HEK293T (cell line): ENCODE data around the gene SLC25A13.

Experiments
- CTCF ChIA-PET: fragments of 350-600 bp; formaldehyde crosslinking; extraction: SDS; loops from one replicate; lab custom pipeline; 2021; ENCODE audit warnings: antibody characterized with exemption, inconsistent platforms; lab: Yijun Ruan, JAX
- POLR2A ChIA-PET: fragments of 350-600 bp; formaldehyde crosslinking; extraction: SDS; loops from one replicate; lab custom pipeline; 2020; ENCODE audit warnings: antibody characterized with exemption, inconsistent platforms; lab: Yijun Ruan, JAX
- DNase-seq: peaks from one replicate; pipeline ENCODE4 v3.0.0; 2012; ENCODE audit warnings: mixed read lengths; ENCODE audit errors: extremely low spot score
- ARNT ChIP-seq: fragments of 450-650 bp; IDR thresholded peaks from 2 replicates; pipeline ENCODE4 v1.6.1; 2017; ENCODE audit warnings: mild to moderate bottlenecking
- BHLHE40 ChIP-seq: fragments of 450-650 bp; IDR thresholded peaks from 2 replicates; pipeline ENCODE4 v1.6.1; 2016; ENCODE audit warnings: mild to moderate bottlenecking, moderate library complexity, borderline replicate concordance
- CTBP1 ChIP-seq: fragments of 450-650 bp; IDR thresholded peaks from 2 replicates; pipeline ENCODE4 v1.6.1; 2016; ENCODE audit warnings: borderline replicate concordance
- ELF4 ChIP-seq: fragments of 450-650 bp; IDR thresholded peaks from 2 replicates; pipeline ENCODE4 v1.6.1; 2017; ENCODE audit warnings: antibody characterized with exemption
- FOXA1 ChIP-seq: fragments of 450-650 bp; IDR thresholded peaks from 2 replicates; pipeline ENCODE4 v1.6.1; 2016; ENCODE audit warnings: mild to moderate bottlenecking
- FOXK2 ChIP-seq: fragments of 450-650 bp; IDR thresholded peaks from 2 replicates; pipeline ENCODE4 v1.6.1; 2016; ENCODE audit warnings: mild to moderate bottlenecking
- FOXM1 ChIP-seq: fragments of 450-650 bp; IDR thresholded peaks from 2 replicates; pipeline ENCODE4 v1.6.1; 2017; ENCODE audit warnings: mild to moderate bottlenecking, borderline replicate concordance
- HDGF ChIP-seq: fragments of 450-650 bp; IDR thresholded peaks from 2 replicates; pipeline ENCODE4 v1.6.1; 2017; ENCODE audit warnings: antibody characterized with exemption, borderline replicate concordance
- L3MBTL2 ChIP-seq: fragments of 450-650 bp; conservative IDR thresholded peaks from 2 replicates; pipeline ENCODE4 v1.6.1; 2016; ENCODE audit warnings: mild to moderate bottlenecking
- LEF1 ChIP-seq: fragments of 450-650 bp; IDR thresholded peaks from 2 replicates; pipeline ENCODE4 v1.6.1; 2017; ENCODE audit warnings: mild to moderate bottlenecking, borderline replicate concordance
- NFRKB ChIP-seq: fragments of 450-650 bp; IDR thresholded peaks from 2 replicates; pipeline ENCODE4 v1.6.1; 2016; ENCODE audit warnings: mild to moderate bottlenecking, moderate library complexity
- PKNOX1 ChIP-seq: fragments of 450-650 bp; IDR thresholded peaks from 2 replicates; pipeline ENCODE4 v1.6.1; 2016
- SP1 ChIP-seq: fragments of 450-650 bp; IDR thresholded peaks from 2 replicates; pipeline ENCODE4 v1.6.1; 2017
- SUZ12 ChIP-seq: fragments of 450-650 bp; IDR thresholded peaks from 2 replicates; pipeline ENCODE4 v1.6.1; 2016; ENCODE audit warnings: mild to moderate bottlenecking
- TARDBP ChIP-seq: fragments of 450-650 bp; IDR thresholded peaks from 2 replicates; pipeline ENCODE4 v1.6.1; 2016
- ZNF384 ChIP-seq: fragments of 450-650 bp; IDR thresholded peaks from 2 replicates; pipeline ENCODE4 v1.6.1; 2016

Gene SLC25A13

GRCh38 chr7:96349572-96349971, 27.7 kb upstream of the SLC25A13 start:
- TF ChIP-seq ARNT (no peak), HDGF (no peak), BHLHE40 (no peak), PKNOX1 (no peak), CTBP1 (no peak), NFRKB (no peak), LEF1 (no peak), FOXM1 (no peak), SUZ12 (no peak), ZNF384 (no peak), FOXK2 (no peak)
- no peak for DNase-seq
- POLR2A ChIA-PET = no interaction called here
- CTCF ChIA-PET = no interaction called here

GRCh38 chr7:96347471-96347870, 25.6 kb upstream of the SLC25A13 start:
- no peak for DNase-seq
- TF ChIP-seq NFRKB = no peak
- no peak for TF ChIP-seq FOXA1
- TF ChIP-seq L3MBTL2 = no peak
- TF ChIP-seq SP1 = no peak
- no peak for TF ChIP-seq PKNOX1
- TF ChIP-seq ZNF384 = no peak
- no peak for TF ChIP-seq CTBP1
- no peak for TF ChIP-seq LEF1
- no peak for TF ChIP-seq FOXM1
- TF ChIP-seq BHLHE40 = no peak
- no peak for TF ChIP-seq HDGF
- CTCF ChIA-PET = no interaction called here
- POLR2A ChIA-PET = no interaction called here

- POLR2A ChIA-PET = no interaction called here
These were observed 24.5 kb upstream of the SLC25A13 start for GRCh38 chr7:96346293-96346953.

GRCh38 chr7:96344236-96344635, 22.3 kb upstream of the SLC25A13 start:
- DNase-seq = no peak
- ChIA-PET POLR2A (no interaction called here), CTCF (interaction anchor here (0.6 kb wide), 1 partner anchor 419 kb away, joined by 5 read pairs; no protein-coding TSS in a partner anchor)
- TF ChIP-seq ARNT (no peak), PKNOX1 (no peak), FOXA1 (no peak), FOXM1 (no peak), ZNF384 (no peak), HDGF (no peak), NFRKB (no peak), SP1 (no peak), LEF1 (no peak), SUZ12 (no peak), ELF4 (no peak), TARDBP (no peak), BHLHE40 (no peak), CTBP1 (no peak), FOXK2 (no peak), L3MBTL2 (no peak)

More at GRCh38 chr7:96346293-96346953, 24.5 kb upstream of the SLC25A13 start:
- CTCF ChIA-PET = interaction anchor here (0.6 kb wide), 1 partner anchor 266 kb away, joined by 3 read pairs; no protein-coding TSS in a partner anchor
- no peak for DNase-seq
- no peak for TF ChIP-seq HDGF
- no peak for TF ChIP-seq FOXM1
- TF ChIP-seq CTBP1 = no peak
- no peak for TF ChIP-seq L3MBTL2
- no peak for TF ChIP-seq ELF4
- TF ChIP-seq NFRKB = no peak
- TF ChIP-seq BHLHE40 = no peak
- TF ChIP-seq FOXK2 = no peak
- TF ChIP-seq FOXA1 = no peak
- TF ChIP-seq ARNT = no peak
- TF ChIP-seq SP1 = no peak
- no peak for TF ChIP-seq TARDBP
- no peak for TF ChIP-seq ZNF384
- TF ChIP-seq SUZ12 = no peak
- TF ChIP-seq PKNOX1 = no peak
- no peak for TF ChIP-seq LEF1

GRCh38 chr7:96342049-96342448, 20.2 kb upstream of the SLC25A13 start:
- POLR2A ChIA-PET = no interaction called here
- CTCF ChIA-PET = no interaction called here
- TF ChIP-seq TARDBP (no peak), NFRKB (no peak), FOXK2 (no peak), ELF4 (no peak), L3MBTL2 (no peak), SP1 (no peak), HDGF (no peak), PKNOX1 (no peak), LEF1 (no peak), ARNT (no peak)
- no peak for DNase-seq
